Measurements from ENCODE around the gene STX16.

GRCh38 chr20:58698741-58699622 is 47.9 kb downstream of the STX16 start:
- TF ChIP-seq, protein P1, sequence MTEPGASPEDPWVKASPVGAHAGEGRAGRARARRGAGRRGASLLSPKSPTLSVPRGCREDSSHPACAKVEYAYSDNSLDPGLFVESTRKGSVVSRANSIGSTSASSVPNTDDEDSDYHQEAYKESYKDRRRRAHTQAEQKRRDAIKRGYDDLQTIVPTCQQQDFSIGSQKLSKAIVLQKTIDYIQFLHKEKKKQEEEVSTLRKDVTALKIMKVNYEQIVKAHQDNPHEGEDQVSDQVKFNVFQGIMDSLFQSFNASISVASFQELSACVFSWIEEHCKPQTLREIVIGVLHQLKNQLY (CRISPR knock-in tag; IDR thresholded peaks at IDR 0.05), result no peak
- TF ChIP-seq ESRRA (CRISPR knock-in tag; IDR thresholded peaks at IDR 0.05; ENCODE audit: borderline replicate concordance) (no peak), NFYB (CRISPR knock-in tag; conservative IDR thresholded peaks at IDR 0.05; ENCODE audit: low read depth) (no peak), MAX (CRISPR knock-in tag; IDR thresholded peaks at IDR 0.05) (no peak), ZNF416 (CRISPR knock-in tag; IDR thresholded peaks at IDR 0.05) (no peak)
- TF ChIP-seq, protein P2, sequence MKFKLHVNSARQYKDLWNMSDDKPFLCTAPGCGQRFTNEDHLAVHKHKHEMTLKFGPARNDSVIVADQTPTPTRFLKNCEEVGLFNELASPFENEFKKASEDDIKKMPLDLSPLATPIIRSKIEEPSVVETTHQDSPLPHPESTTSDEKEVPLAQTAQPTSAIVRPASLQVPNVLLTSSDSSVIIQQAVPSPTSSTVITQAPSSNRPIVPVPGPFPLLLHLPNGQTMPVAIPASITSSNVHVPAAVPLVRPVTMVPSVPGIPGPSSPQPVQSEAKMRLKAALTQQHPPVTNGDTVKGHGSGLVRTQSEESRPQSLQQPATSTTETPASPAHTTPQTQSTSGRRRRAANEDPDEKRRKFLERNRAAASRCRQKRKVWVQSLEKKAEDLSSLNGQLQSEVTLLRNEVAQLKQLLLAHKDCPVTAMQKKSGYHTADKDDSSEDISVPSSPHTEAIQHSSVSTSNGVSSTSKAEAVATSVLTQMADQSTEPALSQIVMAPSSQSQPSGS (CRISPR knock-in tag; IDR thresholded peaks at IDR 0.05; ENCODE audit: borderline replicate concordance, low read depth), result no peak
- TF ChIP-seq, protein P3, sequence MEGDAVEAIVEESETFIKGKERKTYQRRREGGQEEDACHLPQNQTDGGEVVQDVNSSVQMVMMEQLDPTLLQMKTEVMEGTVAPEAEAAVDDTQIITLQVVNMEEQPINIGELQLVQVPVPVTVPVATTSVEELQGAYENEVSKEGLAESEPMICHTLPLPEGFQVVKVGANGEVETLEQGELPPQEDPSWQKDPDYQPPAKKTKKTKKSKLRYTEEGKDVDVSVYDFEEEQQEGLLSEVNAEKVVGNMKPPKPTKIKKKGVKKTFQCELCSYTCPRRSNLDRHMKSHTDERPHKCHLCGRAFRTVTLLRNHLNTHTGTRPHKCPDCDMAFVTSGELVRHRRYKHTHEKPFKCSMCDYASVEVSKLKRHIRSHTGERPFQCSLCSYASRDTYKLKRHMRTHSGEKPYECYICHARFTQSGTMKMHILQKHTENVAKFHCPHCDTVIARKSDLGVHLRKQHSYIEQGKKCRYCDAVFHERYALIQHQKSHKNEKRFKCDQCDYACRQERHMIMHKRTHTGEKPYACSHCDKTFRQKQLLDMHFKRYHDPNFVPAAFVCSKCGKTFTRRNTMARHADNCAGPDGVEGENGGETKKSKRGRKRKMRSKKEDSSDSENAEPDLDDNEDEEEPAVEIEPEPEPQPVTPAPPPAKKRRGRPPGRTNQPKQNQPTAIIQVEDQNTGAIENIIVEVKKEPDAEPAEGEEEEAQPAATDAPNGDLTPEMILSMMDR (IDR thresholded peaks at IDR 0.05), result no peak
- TF ChIP-seq, protein P4, sequence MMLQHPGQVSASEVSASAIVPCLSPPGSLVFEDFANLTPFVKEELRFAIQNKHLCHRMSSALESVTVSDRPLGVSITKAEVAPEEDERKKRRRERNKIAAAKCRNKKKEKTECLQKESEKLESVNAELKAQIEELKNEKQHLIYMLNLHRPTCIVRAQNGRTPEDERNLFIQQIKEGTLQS (CRISPR knock-in tag; conservative IDR thresholded peaks at IDR 0.05), result no peak

All from WTC11 (cell line).